Measurements from ENCODE around the gene ACAP3.

The ACAP3 gene

DNA sequence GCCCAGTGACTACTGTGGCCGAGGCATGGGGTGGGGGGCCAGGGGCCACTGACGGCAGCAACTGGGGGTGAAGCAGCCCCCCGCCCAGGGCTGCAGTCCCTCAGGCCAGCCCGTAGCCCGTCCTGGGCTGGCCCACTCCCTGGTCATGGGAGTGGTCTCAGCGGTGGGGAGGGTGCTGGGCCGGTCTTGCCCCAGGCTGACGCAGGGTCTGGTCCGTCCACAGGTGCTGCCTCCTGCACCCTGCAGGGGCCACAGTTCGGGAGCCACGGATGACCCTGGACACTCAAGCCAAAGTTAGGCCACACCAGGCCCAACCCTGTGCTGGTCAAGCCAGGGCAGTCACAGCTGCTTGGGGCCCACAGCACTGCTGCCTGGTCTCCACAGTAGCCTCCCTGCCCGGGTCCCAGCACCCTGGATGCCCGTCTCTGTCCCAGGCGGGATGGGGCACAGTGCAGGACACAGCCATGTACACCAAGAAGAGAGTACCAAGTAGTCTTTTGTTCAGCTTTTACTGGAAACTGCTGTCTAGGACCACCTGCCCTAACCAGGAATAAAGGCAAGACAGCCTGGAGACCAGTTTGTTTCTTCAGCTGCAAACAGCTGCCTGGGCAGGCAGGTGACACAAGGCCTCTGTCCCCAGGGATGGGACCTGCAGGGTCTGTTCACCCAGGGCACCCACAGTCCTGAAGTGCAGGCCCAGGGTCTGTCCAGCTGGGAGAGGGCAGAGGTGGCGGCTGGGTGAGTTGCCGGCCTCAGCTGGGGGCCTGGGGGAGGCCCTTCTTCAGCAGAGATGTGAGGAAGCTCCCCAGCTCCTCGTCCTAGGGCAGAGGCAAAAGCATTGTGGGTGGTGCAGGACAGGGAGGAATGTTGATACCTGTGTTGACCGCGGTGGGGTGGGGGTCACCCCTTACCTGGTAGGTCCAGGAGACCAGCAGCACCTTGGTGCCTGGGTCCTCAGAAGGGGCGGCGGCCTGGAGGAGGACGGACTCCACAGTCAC is 3.7 kb upstream of the ACAP3 start:
- peaks cover 13% of the 10 kb centered on the region for H3K4me1 ChIP-seq (ENCODE audit: low read length)
- no peak overlapping the region for H2AFZ ChIP-seq (ENCODE audit: low read depth, low read length)
- 0 out of 2 replicates have a peak, but pooled peaks cover 3% of the 10 kb centered on the region for H4K20me1 ChIP-seq (ENCODE audit: insufficient read depth, low read length)
- H3K36me3 ChIP-seq (replicated peaks; ENCODE audit: low read depth, low read length) = peaks cover 23% of the 10 kb centered on the region
- H3K27me3 ChIP-seq (ENCODE audit: low read depth, low read length) = no peaks in the 10 kb centered on the region
- peaks cover 4% of the 10 kb centered on the region for H3K79me2 ChIP-seq (ENCODE audit: low read length)
- H3K27ac ChIP-seq (ENCODE audit: low read length) = no peak overlapping the region
- H3K9me3 ChIP-seq (ENCODE audit: insufficient read depth, low read length) = no peaks in the 10 kb centered on the region
- no peak overlapping the region for H3K4me2 ChIP-seq (ENCODE audit: low read length)
- H3K4me3 ChIP-seq (ENCODE audit: low read length) = no peak overlapping the region
- TF ChIP-seq CTCF (IDR thresholded peaks at IDR 0.05; ENCODE audit: low read depth, low read length) (no peak), EZH2phosphoT487 (IDR thresholded peaks at IDR 0.05; ENCODE audit: low read depth) (no peak)
- H3K9ac ChIP-seq (ENCODE audit: low read length) = no peak overlapping the region

DNA sequence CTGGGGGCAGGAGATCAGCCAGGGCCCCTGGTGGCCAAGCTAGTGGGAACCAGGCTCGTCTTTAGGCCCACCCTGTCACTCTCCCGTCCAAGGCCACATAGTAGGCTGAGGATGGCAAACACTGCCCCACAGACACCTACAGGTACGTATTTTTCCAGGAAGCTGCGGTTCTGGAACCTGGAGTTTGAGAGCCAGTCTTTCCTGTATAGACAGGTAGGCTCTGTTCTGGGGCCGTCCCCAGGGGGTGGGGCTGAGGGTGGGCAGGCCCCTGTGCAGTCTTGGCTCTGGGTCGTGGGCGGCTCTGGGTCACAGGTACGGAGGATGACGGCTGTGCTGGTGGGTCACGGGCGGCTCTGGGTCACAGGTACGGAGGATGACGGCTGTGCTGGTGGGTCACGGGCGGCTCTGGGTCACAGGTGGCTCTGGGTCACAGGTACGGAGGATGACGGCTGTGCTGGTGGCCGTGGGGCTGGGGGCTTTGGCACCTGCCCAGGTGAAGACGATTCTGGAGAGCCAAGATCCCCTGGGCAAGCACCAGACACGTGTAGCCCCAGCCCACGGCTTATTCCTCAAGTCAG is 2.8 kb upstream of the ACAP3 start:
- TF ChIP-seq EZH2phosphoT487 (IDR thresholded peaks at IDR 0.05; ENCODE audit: low read depth) (no peak), CTCF (IDR thresholded peaks at IDR 0.05; ENCODE audit: low read depth, low read length) (no peak)
- no peak overlapping the region for H3K4me3 ChIP-seq (ENCODE audit: low read length)
- H3K9me3 ChIP-seq (ENCODE audit: insufficient read depth, low read length) = no peaks in the 10 kb centered on the region
- peaks cover 23% of the 10 kb centered on the region for H3K36me3 ChIP-seq (replicated peaks; ENCODE audit: low read depth, low read length)
- H4K20me1 ChIP-seq (ENCODE audit: insufficient read depth, low read length) = 0 out of 2 replicates have a peak, but pooled peaks cover 3% of the 10 kb centered on the region
- H3K4me1 ChIP-seq (ENCODE audit: low read length) = peaks cover 21% of the 10 kb centered on the region
- no peak overlapping the region for H3K4me2 ChIP-seq (ENCODE audit: low read length)
- no peak overlapping the region for H2AFZ ChIP-seq (ENCODE audit: low read depth, low read length)
- peaks cover 4% of the 10 kb centered on the region for H3K79me2 ChIP-seq (ENCODE audit: low read length)
- no peaks in the 10 kb centered on the region for H3K27me3 ChIP-seq (ENCODE audit: low read depth, low read length)
- no peak overlapping the region for H3K27ac ChIP-seq (ENCODE audit: low read length)
- H3K9ac ChIP-seq (ENCODE audit: low read length) = no peak overlapping the region

DNA sequence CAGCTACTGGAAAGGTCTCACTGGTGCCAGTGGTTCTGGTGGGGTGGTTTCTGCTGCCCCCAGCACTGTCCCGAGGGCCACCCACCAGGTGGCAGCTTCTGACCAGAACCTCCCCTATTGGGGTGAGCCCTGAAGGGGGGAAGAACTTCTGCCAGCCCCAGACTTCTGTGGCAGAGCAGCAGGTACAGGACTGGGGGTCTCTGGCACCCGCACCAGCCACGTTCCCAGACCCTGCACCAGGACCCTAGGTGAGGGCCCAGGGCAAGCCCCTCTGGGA is 2.3 kb upstream of the ACAP3 start:
- Histone ChIP-seq H2AFZ (ENCODE audit: low read depth, low read length) (no peak overlapping the region), H3K4me2 (ENCODE audit: low read length) (peak overlapping the region; percentile 90), H3K4me3 (ENCODE audit: low read length) (no peak overlapping the region), H4K20me1 (ENCODE audit: insufficient read depth, low read length) (0 out of 2 replicates have a peak, but pooled peaks cover 3% of the 10 kb centered on the region), H3K9ac (ENCODE audit: low read length) (no peak overlapping the region), H3K79me2 (ENCODE audit: low read length) (peaks cover 4% of the 10 kb centered on the region), H3K4me1 (ENCODE audit: low read length) (peaks cover 26% of the 10 kb centered on the region), H3K36me3 (replicated peaks; ENCODE audit: low read depth, low read length) (peaks cover 23% of the 10 kb centered on the region), H3K27ac (ENCODE audit: low read length) (no peak overlapping the region), H3K27me3 (ENCODE audit: low read depth, low read length) (no peaks in the 10 kb centered on the region), H3K9me3 (ENCODE audit: insufficient read depth, low read length) (no peaks in the 10 kb centered on the region)
- no peak for TF ChIP-seq EZH2phosphoT487 (IDR thresholded peaks at IDR 0.05; ENCODE audit: low read depth)
- TF ChIP-seq CTCF (IDR thresholded peaks at IDR 0.05; ENCODE audit: low read depth, low read length) = no peak

All from OCI-LY3 (cell line).